H9 (cell line): ENCODE data around the gene LDLRAD4. TPM values are rescaled to one million over a fixed set of nuclear protein-coding genes. Genes with fewer than 3 reads are reported as not detected.
A peak's percentile ranks its signal among the peaks of the same experiment; 100 is the strongest.

Source experiments
- DNase-seq: peaks from one replicate; pipeline ENCODE4 v3.0.0-alpha.2; 2017
- H2AFZ ChIP-seq: one replicate; pipeline ENCODE4 v1.6.1; 2013; ENCODE audit warnings: mild to moderate bottlenecking, low read length, control low read depth, moderate library complexity
- H2AK5ac ChIP-seq: 2 replicates; pipeline ENCODE4 v1.6.1; 2013; ENCODE audit warnings: low read length, control low read depth, mixed read lengths; ENCODE audit not compliant: insufficient read length
- H2BK120ac ChIP-seq: one replicate; pipeline ENCODE4 v1.6.1; 2013; ENCODE audit warnings: low read depth, mild to moderate bottlenecking, low read length, control low read depth, inconsistent platforms; ENCODE audit not compliant: poor library complexity, severe bottlenecking
- H2BK12ac ChIP-seq: 2 replicates; pipeline ENCODE4 v1.6.1; 2013; ENCODE audit warnings: low read length, control low read depth, mixed read lengths, low read depth; ENCODE audit not compliant: insufficient read length
- H2BK15ac ChIP-seq: 2 replicates; pipeline ENCODE4 v1.6.1; 2013; ENCODE audit warnings: low read depth, low read length, control low read depth
- H2BK20ac ChIP-seq: one replicate; pipeline ENCODE4 v1.6.1; 2013; ENCODE audit warnings: low read depth, mild to moderate bottlenecking, low read length, control low read depth, inconsistent platforms; ENCODE audit not compliant: poor library complexity, severe bottlenecking
- H2BK5ac ChIP-seq: 2 replicates; pipeline ENCODE4 v1.6.1; 2013; ENCODE audit warnings: low read length, control low read depth, mixed read lengths; ENCODE audit not compliant: insufficient read length
- H3K14ac ChIP-seq: 2 replicates; pipeline ENCODE4 v1.6.1; 2013; ENCODE audit warnings: low read length, control low read depth; ENCODE audit not compliant: insufficient read depth
- H3K18ac ChIP-seq: 2 replicates; pipeline ENCODE4 v1.6.1; 2013; ENCODE audit warnings: low read depth, mild to moderate bottlenecking, mixed read lengths, low read length, control low read depth; ENCODE audit not compliant: insufficient read length
- H3K23ac ChIP-seq: 2 replicates; pipeline ENCODE4 v1.6.1; 2013; ENCODE audit warnings: low read length, control low read depth, mixed read lengths, low read depth; ENCODE audit not compliant: insufficient read length
- H3K23me2 ChIP-seq: 2 replicates; pipeline ENCODE4 v1.6.1; 2013; ENCODE audit warnings: low read depth, mild to moderate bottlenecking, mixed read lengths, low read length, control low read depth; ENCODE audit not compliant: insufficient read length, poor library complexity, severe bottlenecking
- H3K27ac ChIP-seq: 2 replicates; pipeline ENCODE4 v1.5.1; 2013; ENCODE audit warnings: low read length, control low read depth, mixed read lengths, low read depth; ENCODE audit not compliant: insufficient read length
- H3K27me3 ChIP-seq: 2 replicates; pipeline ENCODE4 v1.6.1; 2013; ENCODE audit warnings: low read length, control low read depth, inconsistent platforms; ENCODE audit not compliant: insufficient read depth
- H3K4ac ChIP-seq: 2 replicates; pipeline ENCODE4 v1.6.1; 2013; ENCODE audit warnings: low read depth, mild to moderate bottlenecking, control low read depth, inconsistent platforms, low read length, moderate library complexity
- H3K4me1 ChIP-seq: 2 replicates; pipeline ENCODE4 v1.6.1; 2013; ENCODE audit warnings: low read length, control low read depth, inconsistent platforms; ENCODE audit not compliant: insufficient read depth
- H3K4me2 ChIP-seq: 2 replicates; pipeline ENCODE4 v1.6.1; 2013; ENCODE audit warnings: low read length, control low read depth, mixed read lengths; ENCODE audit not compliant: insufficient read length, insufficient read depth
- H3K56ac ChIP-seq: 2 replicates; pipeline ENCODE4 v1.6.1; 2013; ENCODE audit warnings: low read depth, mild to moderate bottlenecking, mixed read lengths, low read length, control low read depth; ENCODE audit not compliant: insufficient read length
- H3K79me1 ChIP-seq: 2 replicates; pipeline ENCODE4 v1.6.1; 2013; ENCODE audit warnings: low read depth, mild to moderate bottlenecking, moderate library complexity, low read length, control low read depth, inconsistent platforms; ENCODE audit not compliant: insufficient read depth, poor library complexity, severe bottlenecking
- H3K79me2 ChIP-seq: 2 replicates; pipeline ENCODE4 v1.6.1; 2013; ENCODE audit warnings: low read length, control low read depth, inconsistent platforms; ENCODE audit not compliant: insufficient read depth
- H3K9ac ChIP-seq: 2 replicates; pipeline ENCODE4 v1.6.1; 2013; ENCODE audit warnings: low read length, control low read depth, mixed read lengths; ENCODE audit not compliant: insufficient read length; ENCODE audit errors: extremely low read depth
- H3K9me3 ChIP-seq: one replicate; pipeline ENCODE4 v1.6.1; 2013; ENCODE audit warnings: low read depth, low read length, inconsistent platforms; ENCODE audit not compliant: control insufficient read depth
- H3T11ph ChIP-seq: one replicate; pipeline ENCODE4 v1.6.1; 2013; ENCODE audit warnings: mild to moderate bottlenecking, low read length, control low read depth, inconsistent platforms
- H4K20me1 ChIP-seq: one replicate; pipeline ENCODE4 v1.6.1; 2013; ENCODE audit not compliant: control insufficient read depth, insufficient read length, insufficient read depth
- H4K5ac ChIP-seq: 2 replicates; pipeline ENCODE4 v1.6.1; 2013; ENCODE audit warnings: low read depth, mild to moderate bottlenecking, mixed read lengths, low read length, control low read depth; ENCODE audit not compliant: insufficient read length
- H4K8ac ChIP-seq: replicated peaks from 2 replicates; pipeline ENCODE4 v1.6.1; 2013; ENCODE audit warnings: low read length, control low read depth, mixed read lengths, low read depth; ENCODE audit not compliant: insufficient read length
- H4K91ac ChIP-seq: 2 replicates; pipeline ENCODE4 v1.6.1; 2013; ENCODE audit warnings: low read depth, mild to moderate bottlenecking, moderate library complexity, mixed read lengths, low read length, control low read depth; ENCODE audit not compliant: insufficient read length
- H3K27ac Mint-ChIP-seq, 3 experiments: 2 replicates in 2 of 3; 3 replicates in 1 of 3; pipeline ENCODE4 v1.8.0; 2020 to 2021; ENCODE audit warnings: mixed read lengths in 3 of 3, mild to moderate bottlenecking in 1 of 3, moderate library complexity in 1 of 3
- H3K27me3 Mint-ChIP-seq: 2 replicates; pipeline ENCODE4 v1.8.0; 2021; ENCODE audit warnings: low read depth, mild to moderate bottlenecking, moderate library complexity, mixed read lengths
- H3K36me3 Mint-ChIP-seq, 3 experiments: 2 replicates in 2 of 3; 3 replicates in 1 of 3; pipeline ENCODE4 v1.8.0; 2020 to 2021; ENCODE audit warnings: low read depth in 3 of 3, mixed read lengths in 3 of 3; ENCODE audit not compliant: insufficient read depth in 1 of 3
- H3K4me1 Mint-ChIP-seq, 2 experiments: 2 replicates each; pipeline ENCODE4 v1.8.0; 2020; ENCODE audit warnings: mixed read lengths in 2 of 2
- H3K4me3 Mint-ChIP-seq, 2 experiments: 2 replicates in 1 of 2; 3 replicates in 1 of 2; pipeline ENCODE4 v1.8.0; 2020 to 2021; ENCODE audit warnings: mild to moderate bottlenecking in 2 of 2, mixed read lengths in 2 of 2, moderate library complexity in 1 of 2
- H3K9me3 Mint-ChIP-seq, 2 experiments: 2 replicates in 1 of 2; 3 replicates in 1 of 2; pipeline ENCODE4 v1.8.0; 2020; ENCODE audit warnings: mild to moderate bottlenecking in 2 of 2, mixed read lengths in 2 of 2, moderate library complexity in 1 of 2
- CTCF ChIP-seq: fragments of 200-600 bp; sonication (generic); conservative IDR thresholded peaks from 3 replicates; pipeline ENCODE4 v1.8.0; 2021; ENCODE audit warnings: antibody characterized with exemption, mild to moderate bottlenecking
- WGBS: extraction: QIAGEN DNeasy Blood & Tissue Kit; methylation state at CpG from one replicate; pipeline ENCODE4 v1.1.7; 2013; ENCODE audit warnings: missing lambda C conversion rate, low lambda C conversion rate, mixed read lengths; ENCODE audit not compliant: insufficient read length; ENCODE audit errors: extremely low coverage; 5-methylcytosine and 5-hydroxymethylcytosine counted together
- total RNA-seq: library from RNA; stranded (reverse); gene quantifications from 2 replicates; pipeline ENCODE4 v1.2.1, GENCODE V29; 2021

LDLRAD4 gene
- total RNA-seq, 1 experiment from 2014 or later: 3.9 TPM

- no peak overlapping the region for H2BK20ac ChIP-seq
- peak overlapping the region in 1 of 3 experiments; percentile 28; a peak in 1 of 7 replicates for H3K27ac Mint-ChIP-seq
- peaks cover 20 to 26% of the 10 kb centered on the region in 2 experiments for H3K4me1 Mint-ChIP-seq
These were observed 148.7 kb downstream of the LDLRAD4 start for GRCh38 chr18:13366962-13367892.

More at GRCh38 chr18:13366962-13367892, 148.7 kb downstream of the LDLRAD4 start:
- H2BK5ac ChIP-seq: no peak overlapping the region
- no peaks in the 10 kb centered on the region for H3K79me2 ChIP-seq
- no peak overlapping the region for H3K9ac ChIP-seq
- H3K4ac ChIP-seq: no peak overlapping the region
- peaks cover 5% of the 10 kb centered on the region; the same call in 1 of the 2 replicates for H3K4me1 ChIP-seq
- Mint-ChIP-seq H3K36me3 (no peaks in the 10 kb centered on the region; a peak in 1 of 7 replicates), H3K4me3 (no peak overlapping the region), H3K27me3 (peaks cover 22% of the 10 kb centered on the region), H3K9me3 (no peaks in the 10 kb centered on the region)
- H3T11ph ChIP-seq: no peak overlapping the region
- no peak overlapping the region for H3K4me2 ChIP-seq
- no peak overlapping the region for H3K23ac ChIP-seq
- H3K79me1 ChIP-seq: no peaks in the 10 kb centered on the region
- DNase-seq: no peak
- H2BK15ac ChIP-seq: no peak overlapping the region
- TF ChIP-seq CTCF: no peak
- H3K9me3 ChIP-seq: no peaks in the 10 kb centered on the region
- no peak overlapping the region for H3K56ac ChIP-seq
- no peaks in the 10 kb centered on the region for H4K20me1 ChIP-seq
- no peak overlapping the region for H3K27ac ChIP-seq
- H4K5ac ChIP-seq: no peak overlapping the region
- no peak overlapping the region for H2BK12ac ChIP-seq
- WGBS: no CpG with 5 or more reads among the region's 26 CpGs
- H2AK5ac ChIP-seq: no peak overlapping the region
- H2AFZ ChIP-seq: no peak overlapping the region
- no peak overlapping the region for H4K91ac ChIP-seq
- H3K14ac ChIP-seq: no peak overlapping the region; the same call in 1 of the 2 replicates
- no peaks in the 10 kb centered on the region for H3K27me3 ChIP-seq
- H4K8ac ChIP-seq: no peak overlapping the region
- H2BK120ac ChIP-seq: no peak overlapping the region
- H3K18ac ChIP-seq: no peak overlapping the region
- no peaks in the 10 kb centered on the region for H3K23me2 ChIP-seq
